GM12801 (cell line): ENCODE data around the gene GNA12.

Source experiments
- TF ChIP-seq, protein P1 (sequence below): IDR thresholded peaks from one replicate; pipeline ENCODE4 v1.5.1; 2011; ENCODE audit warnings: control low read depth; ENCODE audit not compliant: insufficient read length; ENCODE audit errors: extremely low read depth

GNA12 gene

DNA sequence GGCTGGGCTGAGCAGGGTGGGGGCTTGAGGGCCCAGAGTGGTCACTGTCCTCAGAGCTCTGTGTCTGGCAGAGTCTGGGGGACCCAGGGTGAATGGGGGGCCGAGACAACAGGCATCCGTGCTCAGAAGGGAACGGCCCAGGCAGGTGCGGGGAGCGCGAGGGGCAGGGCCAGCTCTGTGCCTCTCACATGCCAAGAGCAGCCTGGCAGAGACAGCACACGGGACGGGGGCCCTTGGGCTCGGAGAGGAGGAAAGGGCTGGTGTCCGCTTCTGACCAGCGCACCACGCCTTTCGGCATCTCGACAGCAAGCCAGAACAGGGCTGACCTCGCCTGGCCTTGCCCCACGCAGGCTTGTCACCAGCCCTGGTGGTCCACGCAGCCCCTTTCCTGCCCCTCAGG, 142.7 kb downstream of the GNA12 start:
- TF ChIP-seq, protein P1, sequence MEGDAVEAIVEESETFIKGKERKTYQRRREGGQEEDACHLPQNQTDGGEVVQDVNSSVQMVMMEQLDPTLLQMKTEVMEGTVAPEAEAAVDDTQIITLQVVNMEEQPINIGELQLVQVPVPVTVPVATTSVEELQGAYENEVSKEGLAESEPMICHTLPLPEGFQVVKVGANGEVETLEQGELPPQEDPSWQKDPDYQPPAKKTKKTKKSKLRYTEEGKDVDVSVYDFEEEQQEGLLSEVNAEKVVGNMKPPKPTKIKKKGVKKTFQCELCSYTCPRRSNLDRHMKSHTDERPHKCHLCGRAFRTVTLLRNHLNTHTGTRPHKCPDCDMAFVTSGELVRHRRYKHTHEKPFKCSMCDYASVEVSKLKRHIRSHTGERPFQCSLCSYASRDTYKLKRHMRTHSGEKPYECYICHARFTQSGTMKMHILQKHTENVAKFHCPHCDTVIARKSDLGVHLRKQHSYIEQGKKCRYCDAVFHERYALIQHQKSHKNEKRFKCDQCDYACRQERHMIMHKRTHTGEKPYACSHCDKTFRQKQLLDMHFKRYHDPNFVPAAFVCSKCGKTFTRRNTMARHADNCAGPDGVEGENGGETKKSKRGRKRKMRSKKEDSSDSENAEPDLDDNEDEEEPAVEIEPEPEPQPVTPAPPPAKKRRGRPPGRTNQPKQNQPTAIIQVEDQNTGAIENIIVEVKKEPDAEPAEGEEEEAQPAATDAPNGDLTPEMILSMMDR, result no peak

- TF ChIP-seq, protein P1, result no peak
Observed at GRCh38 chr7:2700141-2700850, 143.8 kb downstream of the GNA12 start.

- TF ChIP-seq, protein P1, result no peak
Observed at GRCh38 chr7:2699289-2699620, 144.9 kb downstream of the GNA12 start.

GRCh38 chr7:2698581-2699288, 145.4 kb downstream of the GNA12 start:
- TF ChIP-seq, protein P1, result no peak

DNA sequence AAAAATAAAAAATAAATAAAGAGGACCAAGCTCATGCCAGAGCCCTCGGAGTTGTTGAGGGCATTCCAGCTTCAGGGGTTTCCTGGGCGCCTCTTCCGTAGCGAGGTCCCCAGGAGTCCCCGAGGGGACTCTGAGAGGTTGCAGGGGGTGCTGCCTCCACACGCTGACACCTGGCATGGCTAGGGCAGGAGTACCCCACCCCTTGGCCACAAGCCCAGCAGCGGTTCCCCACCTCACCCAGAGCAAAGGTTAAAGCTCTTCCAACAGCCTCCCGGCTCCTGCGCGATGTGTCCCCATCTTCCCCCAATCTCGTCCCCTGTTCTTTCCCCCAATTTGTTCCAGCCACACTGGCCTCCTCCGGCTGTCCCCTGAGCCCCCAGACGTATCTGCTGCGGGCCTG, 151.6 kb downstream of the GNA12 start:
- TF ChIP-seq, protein P1, result no peak

DNA sequence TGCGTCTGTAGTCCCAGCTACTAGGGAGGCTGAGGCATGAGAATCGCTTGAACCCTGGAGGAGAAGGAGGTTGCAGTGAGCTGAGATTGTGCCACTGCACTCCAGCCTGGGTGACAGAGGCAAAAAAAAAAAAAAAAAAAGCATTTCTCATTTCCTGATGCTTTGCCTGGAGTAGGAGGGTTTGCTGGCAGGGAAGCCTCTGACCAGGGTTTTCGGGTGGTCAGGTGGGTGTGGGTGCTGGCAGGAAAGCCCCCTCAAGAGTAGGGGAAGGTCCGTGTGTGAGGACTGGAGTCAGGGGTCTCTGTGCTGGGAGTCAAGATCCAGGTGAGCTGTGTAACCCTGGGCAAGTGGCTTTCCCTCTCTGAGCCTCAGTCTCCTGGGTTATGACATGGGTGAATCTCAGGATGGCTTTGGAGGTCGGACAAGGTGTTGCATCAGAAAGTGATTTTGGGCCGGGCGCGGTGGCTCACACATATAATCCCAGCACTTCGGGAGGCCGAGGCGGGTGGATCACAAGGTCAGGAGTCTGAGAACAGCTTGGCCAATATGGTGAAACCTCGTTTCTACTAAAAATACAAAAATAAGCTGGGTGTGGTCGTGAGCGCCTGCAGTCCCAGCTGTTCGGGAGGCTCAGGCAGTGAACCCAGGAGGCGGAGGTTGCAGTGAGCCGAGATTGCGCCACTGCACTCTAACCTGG, 152.9 kb downstream of the GNA12 start:
- TF ChIP-seq, protein P1, result no peak

GRCh38 chr7:2689951-2690705, 154.0 kb downstream of the GNA12 start:
- TF ChIP-seq, protein P1, result no peak
